Measurements from ENCODE around the gene RBPJL. TPM values are rescaled to one million over a fixed set of nuclear protein-coding genes. Genes with fewer than 3 reads are reported as not detected.

RBPJL gene
- total and polyA plus RNA-seq, 2 of the 13 experiments (the other 11 are each of a cell fraction or from before 2014, with no cell fraction given), result not detected

- TF ChIP-seq KAT8 (CRISPR knock-in tag; IDR thresholded peaks at IDR 0.05) (no peak), NKX3-1 (CRISPR knock-in tag; IDR thresholded peaks at IDR 0.05) (no peak), SRSF9 (IDR thresholded peaks at IDR 0.05; ENCODE audit: borderline replicate concordance, insufficient read depth, low read depth, low read length, poor library complexity, severe bottlenecking) (no peak), ZNF589 (CRISPR knock-in tag; conservative IDR thresholded peaks at IDR 0.05) (no peak), ZFP91 (CRISPR knock-in tag; IDR thresholded peaks at IDR 0.05; ENCODE audit: borderline replicate concordance) (no peak), ZKSCAN8 (CRISPR knock-in tag; IDR thresholded peaks at IDR 0.05; ENCODE audit: borderline replicate concordance) (no peak), NCOA5 (CRISPR knock-in tag; IDR thresholded peaks at IDR 0.05) (no peak), BRD4 (CRISPR knock-in tag; IDR thresholded peaks at IDR 0.05) (no peak), PAWR (CRISPR knock-in tag; IDR thresholded peaks at IDR 0.05; ENCODE audit: borderline replicate concordance) (no peak), MYPOP (CRISPR knock-in tag; IDR thresholded peaks at IDR 0.05) (no peak), TERF1 (CRISPR knock-in tag; IDR thresholded peaks at IDR 0.05) (no peak), ZNF207 (IDR thresholded peaks at IDR 0.05; ENCODE audit: borderline replicate concordance) (no peak), SIN3A (IDR thresholded peaks at IDR 0.05; ENCODE audit: borderline replicate concordance, low read depth, low read length) (no peak)
- TF ChIP-seq, protein P1, sequence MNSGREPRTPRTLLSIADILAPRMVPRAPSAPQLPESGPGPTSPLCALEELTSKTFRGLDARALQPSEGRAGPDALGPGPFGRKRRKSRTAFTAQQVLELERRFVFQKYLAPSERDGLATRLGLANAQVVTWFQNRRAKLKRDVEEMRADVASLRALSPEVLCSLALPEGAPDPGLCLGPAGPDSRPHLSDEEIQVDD (CRISPR knock-in tag; IDR thresholded peaks at IDR 0.05; ENCODE audit: borderline replicate concordance), result no peak
- TF ChIP-seq, protein P2, sequence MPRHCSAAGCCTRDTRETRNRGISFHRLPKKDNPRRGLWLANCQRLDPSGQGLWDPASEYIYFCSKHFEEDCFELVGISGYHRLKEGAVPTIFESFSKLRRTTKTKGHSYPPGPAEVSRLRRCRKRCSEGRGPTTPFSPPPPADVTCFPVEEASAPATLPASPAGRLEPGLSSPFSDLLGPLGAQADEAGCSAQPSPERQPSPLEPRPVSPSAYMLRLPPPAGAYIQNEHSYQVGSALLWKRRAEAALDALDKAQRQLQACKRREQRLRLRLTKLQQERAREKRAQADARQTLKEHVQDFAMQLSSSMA (CRISPR knock-in tag; IDR thresholded peaks at IDR 0.05), result no peak
- CTCF ChIA-PET (ENCODE audit: low intra/inter-chr PET ratio, low total read pairs), result no interaction called here
- 4% methylated on average over 3 of the region's 3 CpGs for WGBS (ENCODE audit: low lambda C conversion rate)
- intact Hi-C loops (cut with micrococcal nuclease; ENCODE audit: unreplicated experiment), result no loop called here
- no peak for DNase-seq (ENCODE audit: low spot score)
- no TSS peak for BruUV-seq (replicated peaks)
- no peak overlapping the region for H3K4me3 ChIP-seq (replicated peaks in 1 of 3; ENCODE audit: insufficient read depth in 1 of 3, low read depth in 2 of 3, low read length in 3 of 3)
- in situ Hi-C loops (cut with HindIII; ENCODE audit: extremely low pct_ligation_motif_present, low pct_unique_long_range_greater_than_20kb), result no loop called here
- no peak overlapping the region for H3K4me2 ChIP-seq (ENCODE audit: low read depth, low read length)
- FAIRE-seq, result no peak
- H3K27me3 ChIP-seq (ENCODE audit: control insufficient read depth in 1 of 2, insufficient read depth in 2 of 2, low read length in 2 of 2), result peaks cover 0 to 18% of the 10 kb centered on the region in 2 experiments; a peak in 3 of 5 replicates
- H3K9ac ChIP-seq (ENCODE audit: insufficient read depth, low read depth, low read length), result no peak overlapping the region
- no peaks in the 10 kb centered on the region for H3K36me3 ChIP-seq (replicated peaks in 1 of 2; ENCODE audit: control insufficient read depth in 1 of 2, insufficient read depth in 2 of 2, low read length in 2 of 2)
- no peaks in the 10 kb centered on the region for H3K4me1 ChIP-seq (ENCODE audit: insufficient read depth, low read length)
- H3K79me2 ChIP-seq (ENCODE audit: insufficient read depth, low read length), result no peaks in the 10 kb centered on the region
- H4K20me1 ChIP-seq (ENCODE audit: insufficient read depth, low read length), result no peaks in the 10 kb centered on the region
- ATAC-seq, result no peak
- POLR2A ChIA-PET, result no interaction called here
- H2AFZ ChIP-seq (ENCODE audit: low read length), result no peak overlapping the region
- H3K9me3 ChIP-seq (ENCODE audit: low read length), result no peaks in the 10 kb centered on the region
- no peak overlapping the region for H3K27ac ChIP-seq (ENCODE audit: extremely low read length, insufficient read depth, low read length)
These were observed 31.3 kb upstream of the RBPJL start for GRCh38 chr20:45275338-45275737.

All from HepG2 (cell line).